ENCODE results near the gene PCYT1A. TPM values are rescaled to one million over a fixed set of nuclear protein-coding genes. Genes with fewer than 3 reads are reported as not detected.
"Not testable (repeated sequence)": the region's sequence is repeated elsewhere in the genome, so short reads cannot be mapped to it uniquely, and the experiment has no call there.

PCYT1A gene
- total RNA-seq, 4 donors from 2014 or later, result 59.5 to 80.4 (median 73.1) TPM

GRCh38 chr3:196189566-196190347, 97.8 kb downstream of the PCYT1A start:
- whole genome bisulfite sequencing, 2 donors, result 78 to 82% methylated on average over 15 to 16 of the region's 16 CpGs
- no peaks in the 10 kb centered on the region for H3K4me1 ChIP-seq
- no peak for DNase-seq
- intact Hi-C loops (cut with DNase I), result no loop called here
- TF ChIP-seq CTCF (IDR thresholded peaks at IDR 0.05), result no peak
- no peak for TF ChIP-seq POLR2A (IDR thresholded peaks at IDR 0.05)
- H3K27me3 ChIP-seq, result no peaks in the 10 kb centered on the region
- H3K9me3 ChIP-seq, result no peaks in the 10 kb centered on the region
- H3K4me3 ChIP-seq (replicated peaks in 1 of 3), result no peak overlapping the region
- H3K27ac ChIP-seq, result no peak overlapping the region
- no peaks in the 10 kb centered on the region for H3K36me3 ChIP-seq

GRCh38 chr3:196186651-196187573, 100.6 kb downstream of the PCYT1A start:
- no peak for DNase-seq
- H3K4me3 ChIP-seq (replicated peaks in 1 of 3), result no peak overlapping the region
- 52 to 53% methylated on average over 28 to 31 of the region's 31 CpGs for WGBS, 2 donors
- no peaks in the 10 kb centered on the region for H3K4me1 ChIP-seq
- no peak overlapping the region for H3K27ac ChIP-seq
- H3K27me3 ChIP-seq, result no peaks in the 10 kb centered on the region
- H3K9me3 ChIP-seq, result no peaks in the 10 kb centered on the region
- TF ChIP-seq CTCF (IDR thresholded peaks at IDR 0.05) (no peak), POLR2A (IDR thresholded peaks at IDR 0.05) (no peak)
- no peaks in the 10 kb centered on the region for H3K36me3 ChIP-seq
- intact Hi-C loops (cut with DNase I), result no loop called here

- 95 to 99% methylated on average over 12 to 15 of the region's 15 CpGs for WGBS, 2 donors
- intact Hi-C loops (cut with DNase I), result no loop called here
- TF ChIP-seq CTCF (IDR thresholded peaks at IDR 0.05) (no peak), POLR2A (IDR thresholded peaks at IDR 0.05) (no peak)
- no peaks in the 10 kb centered on the region for H3K9me3 ChIP-seq
- no peaks in the 10 kb centered on the region for H3K4me1 ChIP-seq
- no peak overlapping the region for H3K27ac ChIP-seq
- H3K4me3 ChIP-seq (replicated peaks in 1 of 3), result no peak overlapping the region
- DNase-seq, result no peak
- no peaks in the 10 kb centered on the region for H3K27me3 ChIP-seq
- no peaks in the 10 kb centered on the region for H3K36me3 ChIP-seq
These were observed 102.6 kb downstream of the PCYT1A start for GRCh38 chr3:196184881-196185280.

GRCh38 chr3:196184169-196184432, 103.4 kb downstream of the PCYT1A start:
- whole genome bisulfite sequencing, 2 donors, result 67 to 71% methylated on average over 4 of the region's 4 CpGs
- H3K27ac ChIP-seq; H3K4me1 ChIP-seq; H3K9me3 ChIP-seq; intact Hi-C loops (cut with DNase I); H3K36me3 ChIP-seq; H3K27me3 ChIP-seq; DNase-seq; H3K4me3 ChIP-seq (replicated peaks in 1 of 3): not testable (repeated sequence)

GRCh38 chr3:196181127-196181546, 106.4 kb downstream of the PCYT1A start:
- WGBS, 2 donors, result 81 to 91% methylated on average over 10 of the region's 10 CpGs
- TF ChIP-seq CTCF (IDR thresholded peaks at IDR 0.05), result no peak
- TF ChIP-seq POLR2A (IDR thresholded peaks at IDR 0.05), result no peak
- intact Hi-C loops (cut with DNase I), result no loop called here
- H3K9me3 ChIP-seq, result no peaks in the 10 kb centered on the region
- DNase-seq, result no peak
- no peak overlapping the region for H3K4me3 ChIP-seq (replicated peaks in 1 of 3)
- no peaks in the 10 kb centered on the region for H3K4me1 ChIP-seq
- no peaks in the 10 kb centered on the region for H3K36me3 ChIP-seq
- no peak overlapping the region for H3K27ac ChIP-seq
- H3K27me3 ChIP-seq, result no peaks in the 10 kb centered on the region
